ENCODE results near the gene ANO7.

The ANO7 gene

GRCh38 chr2:241207641-241208040 lies 19.2 kb downstream of the ANO7 start:
- Histone ChIP-seq H3K79me2 (ENCODE audit: insufficient read depth, low read length) (no peaks in the 10 kb centered on the region), H3K9me2 (ENCODE audit: low read depth, low read length) (no peaks in the 10 kb centered on the region), H2AFZ (ENCODE audit: low read length) (no peak overlapping the region), H3K27ac (ENCODE audit: low read depth, low read length, poor library complexity, severe bottlenecking) (no peak overlapping the region), H3K9ac (ENCODE audit: low read length) (no peak overlapping the region), H3F3A (ENCODE audit: insufficient read depth, low read length) (no peaks in the 10 kb centered on the region), H3K27me3 (ENCODE audit: insufficient read depth, low read length) (no peaks in the 10 kb centered on the region), H3K9me3 (ENCODE audit: low read length) (no peaks in the 10 kb centered on the region), H4K20me1 (ENCODE audit: insufficient read depth, low read length) (no peaks in the 10 kb centered on the region), H3K4me2 (ENCODE audit: low read length) (no peak overlapping the region), H3K4me3 (ENCODE audit: low read depth, low read length, poor library complexity, severe bottlenecking) (no peak overlapping the region), H3K36me3 (ENCODE audit: insufficient read depth, low read length) (no peaks in the 10 kb centered on the region), H3K4me1 (ENCODE audit: insufficient read depth, low read length, severe bottlenecking) (no peaks in the 10 kb centered on the region)
- TF ChIP-seq EZH2 (IDR thresholded peaks at IDR 0.05; ENCODE audit: borderline replicate concordance, low read length) = no peak
- TF ChIP-seq, protein P1, sequence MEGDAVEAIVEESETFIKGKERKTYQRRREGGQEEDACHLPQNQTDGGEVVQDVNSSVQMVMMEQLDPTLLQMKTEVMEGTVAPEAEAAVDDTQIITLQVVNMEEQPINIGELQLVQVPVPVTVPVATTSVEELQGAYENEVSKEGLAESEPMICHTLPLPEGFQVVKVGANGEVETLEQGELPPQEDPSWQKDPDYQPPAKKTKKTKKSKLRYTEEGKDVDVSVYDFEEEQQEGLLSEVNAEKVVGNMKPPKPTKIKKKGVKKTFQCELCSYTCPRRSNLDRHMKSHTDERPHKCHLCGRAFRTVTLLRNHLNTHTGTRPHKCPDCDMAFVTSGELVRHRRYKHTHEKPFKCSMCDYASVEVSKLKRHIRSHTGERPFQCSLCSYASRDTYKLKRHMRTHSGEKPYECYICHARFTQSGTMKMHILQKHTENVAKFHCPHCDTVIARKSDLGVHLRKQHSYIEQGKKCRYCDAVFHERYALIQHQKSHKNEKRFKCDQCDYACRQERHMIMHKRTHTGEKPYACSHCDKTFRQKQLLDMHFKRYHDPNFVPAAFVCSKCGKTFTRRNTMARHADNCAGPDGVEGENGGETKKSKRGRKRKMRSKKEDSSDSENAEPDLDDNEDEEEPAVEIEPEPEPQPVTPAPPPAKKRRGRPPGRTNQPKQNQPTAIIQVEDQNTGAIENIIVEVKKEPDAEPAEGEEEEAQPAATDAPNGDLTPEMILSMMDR (IDR thresholded peaks at IDR 0.05; ENCODE audit: low read length) = no peak

DNA sequence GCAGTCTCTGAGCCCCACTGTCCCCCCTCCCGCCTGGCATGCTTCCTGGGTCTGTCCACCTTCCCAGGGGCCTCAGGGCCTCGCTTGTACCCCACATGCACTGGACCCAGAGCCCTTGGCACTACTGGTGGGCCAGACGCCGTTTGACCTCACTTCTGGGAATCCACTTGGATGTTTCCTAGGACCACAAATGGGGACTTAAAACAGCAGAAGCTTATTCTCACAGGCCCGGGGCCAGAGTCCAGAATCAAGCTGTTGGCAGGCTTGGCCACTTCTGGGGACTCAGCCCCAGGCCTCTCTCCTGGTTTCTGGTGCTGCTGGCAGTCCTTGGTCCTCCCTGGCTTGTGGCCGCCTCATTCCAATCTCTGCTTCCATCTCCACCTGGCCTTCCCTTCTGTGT lies 19.6 kb downstream of the ANO7 start:
- Histone ChIP-seq H3K27ac (ENCODE audit: low read depth, low read length, poor library complexity, severe bottlenecking) (no peak overlapping the region), H3K4me1 (ENCODE audit: insufficient read depth, low read length, severe bottlenecking) (no peaks in the 10 kb centered on the region), H4K20me1 (ENCODE audit: insufficient read depth, low read length) (no peaks in the 10 kb centered on the region), H2AFZ (ENCODE audit: low read length) (no peak overlapping the region), H3K9me2 (ENCODE audit: low read depth, low read length) (no peaks in the 10 kb centered on the region), H3K4me3 (ENCODE audit: low read depth, low read length, poor library complexity, severe bottlenecking) (no peak overlapping the region), H3K9ac (ENCODE audit: low read length) (no peak overlapping the region), H3K4me2 (ENCODE audit: low read length) (no peak overlapping the region), H3K36me3 (ENCODE audit: insufficient read depth, low read length) (no peaks in the 10 kb centered on the region), H3K9me3 (ENCODE audit: low read length) (no peaks in the 10 kb centered on the region), H3K27me3 (ENCODE audit: insufficient read depth, low read length) (no peaks in the 10 kb centered on the region), H3K79me2 (ENCODE audit: insufficient read depth, low read length) (no peaks in the 10 kb centered on the region), H3F3A (ENCODE audit: insufficient read depth, low read length) (no peaks in the 10 kb centered on the region)
- no peak for TF ChIP-seq EZH2 (IDR thresholded peaks at IDR 0.05; ENCODE audit: borderline replicate concordance, low read length)
- TF ChIP-seq, protein P1 (IDR thresholded peaks at IDR 0.05; ENCODE audit: low read length) = no peak

DNA sequence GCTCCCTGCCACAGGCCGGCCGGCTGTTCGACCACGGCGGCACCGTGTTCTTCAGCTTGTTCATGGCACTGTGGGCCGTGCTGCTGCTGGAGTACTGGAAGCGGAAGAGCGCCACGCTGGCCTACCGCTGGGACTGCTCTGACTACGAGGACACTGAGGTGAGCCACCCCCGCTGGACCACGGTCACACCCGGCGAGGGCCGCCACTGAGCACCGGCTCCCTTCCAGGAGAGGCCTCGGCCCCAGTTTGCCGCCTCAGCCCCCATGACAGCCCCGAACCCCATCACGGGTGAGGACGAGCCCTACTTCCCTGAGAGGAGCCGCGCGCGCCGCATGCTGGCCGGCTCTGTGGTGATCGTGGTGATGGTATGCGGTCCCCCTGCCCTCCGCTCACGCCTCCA lies 20.8 kb downstream of the ANO7 start:
- Histone ChIP-seq H3K9ac (ENCODE audit: low read length) (no peak overlapping the region), H3K9me3 (ENCODE audit: low read length) (no peaks in the 10 kb centered on the region), H3K27me3 (ENCODE audit: insufficient read depth, low read length) (peaks cover 3% of the 10 kb centered on the region; the same call in 1 of the 2 replicates), H3K4me2 (ENCODE audit: low read length) (no peak overlapping the region), H3K79me2 (ENCODE audit: insufficient read depth, low read length) (no peaks in the 10 kb centered on the region), H4K20me1 (ENCODE audit: insufficient read depth, low read length) (no peaks in the 10 kb centered on the region), H3K4me3 (ENCODE audit: low read depth, low read length, poor library complexity, severe bottlenecking) (no peak overlapping the region), H2AFZ (ENCODE audit: low read length) (no peak overlapping the region), H3K27ac (ENCODE audit: low read depth, low read length, poor library complexity, severe bottlenecking) (no peak overlapping the region), H3K36me3 (ENCODE audit: insufficient read depth, low read length) (no peaks in the 10 kb centered on the region), H3K4me1 (ENCODE audit: insufficient read depth, low read length, severe bottlenecking) (no peaks in the 10 kb centered on the region), H3F3A (ENCODE audit: insufficient read depth, low read length) (no peaks in the 10 kb centered on the region), H3K9me2 (ENCODE audit: low read depth, low read length) (no peaks in the 10 kb centered on the region)
- TF ChIP-seq, protein P1 (IDR thresholded peaks at IDR 0.05; ENCODE audit: low read length) = no peak
- TF ChIP-seq EZH2 (IDR thresholded peaks at IDR 0.05; ENCODE audit: borderline replicate concordance, low read length) = no peak
